ENCODE measurements around the gene VDAC2. TPM values are rescaled to one million over a fixed set of nuclear protein-coding genes. Genes with fewer than 3 reads are reported as not detected.
"Not testable (repeated sequence)": the region's sequence is repeated elsewhere in the genome, so short reads cannot be mapped to it uniquely, and the experiment has no call there.

Gene VDAC2
- total RNA-seq, 1 experiment from 2014 or later = 340 TPM

- ChIA-PET CTCF (no interaction called here), POLR2A (no interaction called here)
- Histone ChIP-seq H3K4me3 (ENCODE audit: low read depth in 2 of 2, low read length in 2 of 2) (no peak overlapping the region), H3K4me1 (ENCODE audit: control insufficient read depth, insufficient read depth, low read length) (no peaks in the 10 kb centered on the region), H3K27me3 (ENCODE audit: control insufficient read depth, insufficient read depth, low read length) (no peaks in the 10 kb centered on the region), H3K9me3 (ENCODE audit: control insufficient read depth, insufficient read depth, low read depth, low read length) (no peaks in the 10 kb centered on the region), H3K36me3 (ENCODE audit: control insufficient read depth, insufficient read depth, low read length) (no peaks in the 10 kb centered on the region; the same call in 1 of the 2 replicates), H3K27ac (ENCODE audit: low read length) (no peak overlapping the region)
- no peak for ATAC-seq
- TF ChIP-seq POLR2AphosphoS5 (IDR thresholded peaks at IDR 0.05; ENCODE audit: low read depth, low read length) (no peak), TCF7L2 (IDR thresholded peaks at IDR 0.05; ENCODE audit: low read depth, low read length) (no peak), CTCF (IDR thresholded peaks at IDR 0.05) (no peak), SIN3A (IDR thresholded peaks at IDR 0.05; ENCODE audit: borderline replicate concordance, insufficient read depth, low read depth, low read length) (no peak), REST (IDR thresholded peaks at IDR 0.05; ENCODE audit: insufficient read depth in 1 of 2, low read depth in 2 of 2, low read length in 1 of 2) (no peak)
- intact Hi-C loops (cut with micrococcal nuclease; ENCODE audit: unreplicated experiment) = no loop called here
- no peak for DNase-seq (ENCODE audit: low read depth, low spot score)
- in situ Hi-C loops (cut with HindIII; ENCODE audit: low pct_unique_long_range_greater_than_20kb, low sequenced_read_pairs) = no loop called here
- no TSS peak for BruUV-seq (replicated peaks)
Measured at GRCh38 chr10:75205908-75206307, 4.7 kb upstream of the VDAC2 start.

GRCh38 chr10:75206638-75207037 lies 4.0 kb upstream of the VDAC2 start:
- H3K4me1 ChIP-seq (ENCODE audit: control insufficient read depth, insufficient read depth, low read length); H3K27ac ChIP-seq (ENCODE audit: low read length); H3K9me3 ChIP-seq (ENCODE audit: control insufficient read depth, insufficient read depth, low read depth, low read length); H3K36me3 ChIP-seq (ENCODE audit: control insufficient read depth, insufficient read depth, low read length); BruUV-seq (replicated peaks); DNase-seq (ENCODE audit: low read depth, low spot score); CTCF ChIA-PET; ATAC-seq; intact Hi-C loops (cut with micrococcal nuclease; ENCODE audit: unreplicated experiment); H3K27me3 ChIP-seq (ENCODE audit: control insufficient read depth, insufficient read depth, low read length); H3K4me3 ChIP-seq (ENCODE audit: low read depth in 2 of 2, low read length in 2 of 2); in situ Hi-C loops (cut with HindIII; ENCODE audit: low pct_unique_long_range_greater_than_20kb, low sequenced_read_pairs): not testable (repeated sequence)
- POLR2A ChIA-PET = interaction anchor here (0.6 kb wide), 1 partner anchor 9 kb away, joined by 9 read pairs; no protein-coding TSS in a partner anchor

GRCh38 chr10:75207079-75207856 lies 3.3 kb upstream of the VDAC2 start:
- POLR2A ChIA-PET = interaction anchor here (0.7 kb wide), 1 partner anchor 20 kb away, joined by 5 read pairs; no protein-coding TSS in a partner anchor
- Histone ChIP-seq H3K27ac (ENCODE audit: low read length) (no peak overlapping the region), H3K4me1 (ENCODE audit: control insufficient read depth, insufficient read depth, low read length) (peaks cover 5% of the 10 kb centered on the region; the same call in 1 of the 2 replicates), H3K4me3 (ENCODE audit: low read depth in 2 of 2, low read length in 2 of 2) (no peak overlapping the region), H3K9me3 (ENCODE audit: control insufficient read depth, insufficient read depth, low read depth, low read length) (no peaks in the 10 kb centered on the region), H3K36me3 (ENCODE audit: control insufficient read depth, insufficient read depth, low read length) (peaks cover 13% of the 10 kb centered on the region), H3K27me3 (ENCODE audit: control insufficient read depth, insufficient read depth, low read length) (no peaks in the 10 kb centered on the region)
- ATAC-seq = no peak
- intact Hi-C loops (cut with micrococcal nuclease; ENCODE audit: unreplicated experiment) (no loop called here), in situ Hi-C loops (cut with HindIII; ENCODE audit: low pct_unique_long_range_greater_than_20kb, low sequenced_read_pairs) (no loop called here)
- no peak for DNase-seq (ENCODE audit: low read depth, low spot score)
- BruUV-seq (replicated peaks) = no TSS peak
- CTCF ChIA-PET = no interaction called here
- TF ChIP-seq SIN3A (IDR thresholded peaks at IDR 0.05; ENCODE audit: borderline replicate concordance, insufficient read depth, low read depth, low read length) (no peak), CTCF (IDR thresholded peaks at IDR 0.05) (no peak), REST (IDR thresholded peaks at IDR 0.05; ENCODE audit: insufficient read depth in 1 of 2, low read depth in 2 of 2, low read length in 1 of 2) (no peak), POLR2AphosphoS5 (IDR thresholded peaks at IDR 0.05; ENCODE audit: low read depth, low read length) (no peak), TCF7L2 (IDR thresholded peaks at IDR 0.05; ENCODE audit: low read depth, low read length) (no peak)
